Mesothelial cell of epicardium (in vitro differentiated cells): ENCODE data around the gene ASPSCR1. TPM values are rescaled to one million over a fixed set of nuclear protein-coding genes. Genes with fewer than 3 reads are reported as not detected.
A peak's percentile ranks its signal among the peaks of the same experiment; 100 is the strongest.

Source experiments
- DNase-seq, 2 experiments: peaks; one replicate each; pipeline ENCODE4 v3.0.0; 2021; ENCODE audit warnings: low spot score in 2 of 2; ENCODE audit not compliant: unreplicated experiment in 2 of 2
- H3K27ac Mint-ChIP-seq: 2 replicates; pipeline ENCODE4 v1.8.0; 2021; ENCODE audit warnings: mixed read lengths
- H3K27me3 Mint-ChIP-seq: 2 replicates; pipeline ENCODE4 v1.8.0; 2021; ENCODE audit warnings: low read depth, mixed read lengths
- H3K36me3 Mint-ChIP-seq: 2 replicates; pipeline ENCODE4 v1.8.0; 2021; ENCODE audit warnings: mixed read lengths
- H3K4me1 Mint-ChIP-seq: 2 replicates; pipeline ENCODE4 v1.8.0; 2021; ENCODE audit warnings: mixed read lengths
- H3K4me3 Mint-ChIP-seq: 2 replicates; pipeline ENCODE4 v1.8.0; 2021; ENCODE audit warnings: mild to moderate bottlenecking, moderate library complexity, mixed read lengths
- H3K9me3 Mint-ChIP-seq: 2 replicates; pipeline ENCODE4 v1.8.0; 2021; ENCODE audit warnings: mixed read lengths
- CTCF ChIP-seq: fragments of 200-600 bp; sonication (generic); IDR thresholded peaks from one replicate; pipeline ENCODE4 v1.5.0; 2021; ENCODE audit warnings: antibody characterized with exemption; ENCODE audit not compliant: unreplicated experiment
- total RNA-seq: library from RNA; stranded (reverse); gene quantifications from 3 replicates; pipeline ENCODE4 v1.2.1, GENCODE V29; 2021

Gene ASPSCR1
- total RNA-seq, 1 donor from 2014 or later, result 50.5 TPM

GRCh38 chr17:81983011-81983638 is 5.7 kb downstream of the ASPSCR1 start:
- no peak for TF ChIP-seq CTCF

DNA sequence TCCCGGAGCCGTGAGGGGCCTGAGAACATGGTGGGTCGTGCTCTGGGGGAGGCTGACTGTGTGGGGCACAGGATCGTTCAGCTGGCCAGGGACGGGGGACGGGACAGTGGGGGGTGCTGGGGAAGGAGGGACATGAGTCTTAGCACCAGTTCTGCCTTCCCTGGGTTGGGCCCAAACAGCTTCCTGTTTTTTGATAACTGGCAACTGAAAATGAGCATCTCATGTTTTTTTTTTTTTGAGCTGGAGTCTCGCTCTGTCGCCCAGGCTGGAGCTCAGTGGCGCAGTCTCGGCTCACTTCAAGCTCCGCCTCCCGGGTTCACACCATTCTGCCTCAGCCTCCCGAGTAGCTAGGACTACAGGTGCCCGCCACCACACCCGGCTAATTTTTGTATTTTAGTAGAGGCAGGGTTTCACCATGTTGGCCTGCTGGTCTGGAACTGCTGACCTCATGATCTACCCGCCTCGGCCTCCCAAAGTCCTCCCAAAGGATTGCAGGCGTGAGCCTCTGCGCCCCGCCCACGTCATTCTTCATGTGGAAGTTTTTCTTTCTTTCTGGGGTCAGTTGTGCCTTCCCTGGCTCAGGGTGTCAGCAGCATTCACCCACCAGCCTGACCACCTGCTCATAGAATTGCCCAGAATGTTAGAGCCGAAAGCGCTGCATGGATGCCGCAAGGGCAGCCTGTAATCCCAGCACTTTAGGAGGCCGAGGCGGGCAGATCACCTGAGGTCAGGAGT is 6.4 kb downstream of the ASPSCR1 start:
- H3K4me3 Mint-ChIP-seq, result no peak overlapping the region
- no peak for DNase-seq
- TF ChIP-seq CTCF, result no peak
- no peaks in the 10 kb centered on the region for H3K27me3 Mint-ChIP-seq
- H3K36me3 Mint-ChIP-seq, result peaks cover 16% of the 10 kb centered on the region
- no peaks in the 10 kb centered on the region for H3K9me3 Mint-ChIP-seq
- H3K4me1 Mint-ChIP-seq, result peaks cover 12% of the 10 kb centered on the region
- no peak overlapping the region for H3K27ac Mint-ChIP-seq

More at GRCh38 chr17:81983011-81983638, 5.7 kb downstream of the ASPSCR1 start:
- Mint-ChIP-seq H3K9me3 (no peaks in the 10 kb centered on the region), H3K4me1 (peaks cover 14% of the 10 kb centered on the region), H3K36me3 (peaks cover 16% of the 10 kb centered on the region), H3K27ac (peak overlapping the region; percentile 16), H3K27me3 (no peaks in the 10 kb centered on the region), H3K4me3 (no peak overlapping the region)
- DNase-seq, result no peak

DNA sequence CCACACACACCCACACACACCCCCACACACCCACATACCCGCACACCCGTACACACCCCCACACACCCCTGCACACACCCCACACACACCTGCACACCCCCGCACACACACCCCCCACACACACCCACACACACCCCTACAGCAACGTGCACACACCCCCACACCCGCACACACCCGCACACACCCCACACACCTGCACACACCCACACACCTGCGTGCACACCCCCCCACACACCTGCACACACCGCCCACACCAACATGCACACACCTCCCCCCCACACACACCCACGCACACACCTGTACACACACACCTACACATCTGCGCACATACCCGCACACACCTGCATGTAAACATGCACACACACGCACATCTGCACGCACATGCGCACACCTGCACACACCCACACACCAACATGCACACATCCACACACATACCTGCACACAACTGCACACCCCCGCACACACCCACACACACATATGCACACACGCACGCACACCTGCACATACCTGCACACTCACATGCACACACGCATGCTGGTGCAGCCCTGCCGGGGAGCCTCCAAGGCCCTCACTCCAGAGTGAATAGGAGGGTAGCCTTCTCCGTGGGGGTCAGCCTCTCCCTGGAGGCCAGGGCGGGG is 7.5 kb downstream of the ASPSCR1 start:
- Mint-ChIP-seq H3K27me3 (no peaks in the 10 kb centered on the region), H3K4me1 (peaks cover 6% of the 10 kb centered on the region), H3K36me3 (peaks cover 21% of the 10 kb centered on the region), H3K4me3 (no peak overlapping the region), H3K27ac (no peak overlapping the region), H3K9me3 (no peaks in the 10 kb centered on the region)
- no peak for DNase-seq
- no peak for TF ChIP-seq CTCF

- no peak for DNase-seq
- Mint-ChIP-seq H3K4me1 (peaks cover 11% of the 10 kb centered on the region), H3K4me3 (no peak overlapping the region), H3K27me3 (no peaks in the 10 kb centered on the region), H3K36me3 (peaks cover 22% of the 10 kb centered on the region), H3K27ac (no peak overlapping the region), H3K9me3 (no peaks in the 10 kb centered on the region)
- TF ChIP-seq CTCF, result no peak
Measured at GRCh38 chr17:81986606-81987005, 9.2 kb downstream of the ASPSCR1 start.

GRCh38 chr17:81987161-81987770 is 9.8 kb downstream of the ASPSCR1 start:
- TF ChIP-seq CTCF, result no peak
- Mint-ChIP-seq H3K27me3 (no peaks in the 10 kb centered on the region), H3K36me3 (peaks cover 22% of the 10 kb centered on the region), H3K4me3 (no peak overlapping the region), H3K27ac (no peak overlapping the region), H3K4me1 (peaks cover 16% of the 10 kb centered on the region), H3K9me3 (no peaks in the 10 kb centered on the region)
- DNase-seq, result no peak
